ENCODE measurements around the gene NTN4. TPM values are rescaled to one million over a fixed set of nuclear protein-coding genes. Genes with fewer than 3 reads are reported as not detected.

The NTN4 gene
- total and polyA plus RNA-seq, 10 of the 15 experiments (the other 5 are each of a cell fraction or from before 2014, with no cell fraction given), result 0.15 TPM; not detected in 9

- WGBS (ENCODE audit: insufficient coverage, insufficient replicate concordance, low lambda C conversion rate, missing lambda C conversion rate), result 66% methylated on average over 2 of the region's 2 CpGs
- ChIA-PET POLR2A (no interaction called here), CTCF (no interaction called here), RAD21 (ENCODE audit: unreplicated experiment) (no interaction called here), SMC1A (ENCODE audit: uncharacterized antibody, unreplicated experiment) (no interaction called here)
- no peak for TF ChIP-seq MYC (IDR thresholded peaks at IDR 0.05; ENCODE audit: insufficient read depth, insufficient read length, insufficient replicate concordance, low read length, severe bottlenecking)
- no peak for TF ChIP-seq FOS (IDR thresholded peaks at IDR 0.05; ENCODE audit: borderline replicate concordance, extremely low read depth, insufficient read length)
- TF ChIP-seq, protein P1, sequence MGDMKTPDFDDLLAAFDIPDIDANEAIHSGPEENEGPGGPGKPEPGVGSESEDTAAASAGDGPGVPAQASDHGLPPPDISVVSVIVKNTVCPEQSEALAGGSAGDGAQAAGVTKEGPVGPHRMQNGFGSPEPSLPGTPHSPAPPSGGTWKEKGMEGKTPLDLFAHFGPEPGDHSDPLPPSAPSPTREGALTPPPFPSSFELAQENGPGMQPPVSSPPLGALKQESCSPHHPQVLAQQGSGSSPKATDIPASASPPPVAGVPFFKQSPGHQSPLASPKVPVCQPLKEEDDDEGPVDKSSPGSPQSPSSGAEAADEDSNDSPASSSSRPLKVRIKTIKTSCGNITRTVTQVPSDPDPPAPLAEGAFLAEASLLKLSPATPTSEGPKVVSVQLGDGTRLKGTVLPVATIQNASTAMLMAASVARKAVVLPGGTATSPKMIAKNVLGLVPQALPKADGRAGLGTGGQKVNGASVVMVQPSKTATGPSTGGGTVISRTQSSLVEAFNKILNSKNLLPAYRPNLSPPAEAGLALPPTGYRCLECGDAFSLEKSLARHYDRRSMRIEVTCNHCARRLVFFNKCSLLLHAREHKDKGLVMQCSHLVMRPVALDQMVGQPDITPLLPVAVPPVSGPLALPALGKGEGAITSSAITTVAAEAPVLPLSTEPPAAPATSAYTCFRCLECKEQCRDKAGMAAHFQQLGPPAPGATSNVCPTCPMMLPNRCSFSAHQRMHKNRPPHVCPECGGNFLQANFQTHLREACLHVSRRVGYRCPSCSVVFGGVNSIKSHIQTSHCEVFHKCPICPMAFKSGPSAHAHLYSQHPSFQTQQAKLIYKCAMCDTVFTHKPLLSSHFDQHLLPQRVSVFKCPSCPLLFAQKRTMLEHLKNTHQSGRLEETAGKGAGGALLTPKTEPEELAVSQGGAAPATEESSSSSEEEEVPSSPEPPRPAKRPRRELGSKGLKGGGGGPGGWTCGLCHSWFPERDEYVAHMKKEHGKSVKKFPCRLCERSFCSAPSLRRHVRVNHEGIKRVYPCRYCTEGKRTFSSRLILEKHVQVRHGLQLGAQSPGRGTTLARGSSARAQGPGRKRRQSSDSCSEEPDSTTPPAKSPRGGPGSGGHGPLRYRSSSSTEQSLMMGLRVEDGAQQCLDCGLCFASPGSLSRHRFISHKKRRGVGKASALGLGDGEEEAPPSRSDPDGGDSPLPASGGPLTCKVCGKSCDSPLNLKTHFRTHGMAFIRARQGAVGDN (IDR thresholded peaks at IDR 0.05), result no peak
- TF ChIP-seq POLR2AphosphoS5 (IDR thresholded peaks at IDR 0.05; ENCODE audit: low read length), result no peak
- no peak for TF ChIP-seq JUNB (IDR thresholded peaks at IDR 0.05)
- no peak for TF ChIP-seq WRNIP1 (IDR thresholded peaks at IDR 0.05; ENCODE audit: borderline replicate concordance, low read depth, low read length)
- TF ChIP-seq CTCF (IDR thresholded peaks at IDR 0.05 in 2 of 3, conservative IDR thresholded peaks at IDR 0.05 in 1 of 3; ENCODE audit: control insufficient read depth in 2 of 3, extremely low read depth in 1 of 3, insufficient read depth in 1 of 3, low read depth in 3 of 3, low read length in 3 of 3), result no peak
- no peak for TF ChIP-seq POLR2A (IDR thresholded peaks at IDR 0.05; ENCODE audit: low read depth, low read length)
- no peak for TF ChIP-seq ZZZ3 (IDR thresholded peaks at IDR 0.05; ENCODE audit: control insufficient read depth, insufficient read length, low read depth)
- Histone ChIP-seq H3K4me3 (no peak overlapping the region), H3K27ac (ENCODE audit: control insufficient read depth, insufficient read depth) (no peak overlapping the region), H3K4me2 (ENCODE audit: control insufficient read depth, insufficient read depth) (no peak overlapping the region), H3K27me3 (replicated peaks in 1 of 2; ENCODE audit: control insufficient read depth in 2 of 2, insufficient read depth in 2 of 2, low read length in 1 of 2) (no peaks in the 10 kb centered on the region; a peak in 1 of 4 replicates), H4K20me1 (ENCODE audit: control insufficient read depth, insufficient read depth) (no peaks in the 10 kb centered on the region), H3K4me1 (ENCODE audit: control insufficient read depth, insufficient read depth, low read length) (no peaks in the 10 kb centered on the region), H3K9ac (ENCODE audit: control insufficient read depth, insufficient read depth, low read length) (no peak overlapping the region), H3K79me2 (ENCODE audit: control insufficient read depth, insufficient read depth, low read length) (no peaks in the 10 kb centered on the region), H2AFZ (ENCODE audit: control insufficient read depth, low read depth, low read length) (no peak overlapping the region), H3K9me3 (replicated peaks; ENCODE audit: control insufficient read depth, insufficient read depth, low read length) (no peaks in the 10 kb centered on the region), H3K36me3 (ENCODE audit: control insufficient read depth in 2 of 2, insufficient read depth in 2 of 2, low read length in 1 of 2) (no peaks in the 10 kb centered on the region)
- no peak for ATAC-seq
- DNase-seq (ENCODE audit: low read depth, low spot score), result no peak
- FAIRE-seq, result no peak
- in situ Hi-C loops (cut with MboI) (no loop called here), intact Hi-C loops (cut with micrococcal nuclease; ENCODE audit: unreplicated experiment) (no loop called here)
- BruUV-seq (replicated peaks), result no TSS peak
Observed at GRCh38 chr12:95673576-95673975, 117.0 kb downstream of the NTN4 start.
